ENCODE data around the gene WNT3.

Gene WNT3

DNA sequence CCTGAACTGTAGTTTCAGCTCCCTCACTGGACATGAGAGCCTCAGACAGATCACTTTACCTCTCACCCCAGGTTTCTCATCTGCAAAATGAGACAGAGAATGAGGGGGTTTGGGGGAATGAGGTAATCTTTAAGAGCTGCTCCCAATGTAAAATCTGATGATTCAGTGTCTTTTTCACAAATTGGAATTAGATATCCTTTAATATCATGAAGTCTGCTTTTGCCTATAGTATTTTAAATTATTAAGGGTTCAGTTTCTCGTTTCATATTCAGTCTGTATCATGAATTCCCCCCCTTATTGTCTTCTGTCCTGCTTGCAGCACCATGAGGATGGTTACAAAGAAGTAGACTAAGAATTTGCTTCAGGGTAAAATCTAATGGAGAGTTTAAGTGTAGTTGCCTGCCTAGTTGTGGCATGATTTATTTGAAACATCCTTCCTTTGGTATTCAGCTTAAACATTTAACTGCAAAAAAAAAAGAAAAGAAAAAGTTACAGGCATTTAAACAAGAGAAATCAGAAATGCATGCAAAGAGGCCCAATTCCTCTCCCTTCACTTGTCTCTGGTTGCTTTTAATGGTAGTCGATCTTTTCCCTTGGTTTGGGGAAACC is 77.3 kb downstream of the WNT3 start:
- Histone ChIP-seq H3K4me3 (no peak overlapping the region), H3K27ac (no peak overlapping the region)
- no peak for DNase-seq (ENCODE audit: low spot score)
- TF ChIP-seq CTCF (IDR thresholded peaks at IDR 0.05): no peak

DNA sequence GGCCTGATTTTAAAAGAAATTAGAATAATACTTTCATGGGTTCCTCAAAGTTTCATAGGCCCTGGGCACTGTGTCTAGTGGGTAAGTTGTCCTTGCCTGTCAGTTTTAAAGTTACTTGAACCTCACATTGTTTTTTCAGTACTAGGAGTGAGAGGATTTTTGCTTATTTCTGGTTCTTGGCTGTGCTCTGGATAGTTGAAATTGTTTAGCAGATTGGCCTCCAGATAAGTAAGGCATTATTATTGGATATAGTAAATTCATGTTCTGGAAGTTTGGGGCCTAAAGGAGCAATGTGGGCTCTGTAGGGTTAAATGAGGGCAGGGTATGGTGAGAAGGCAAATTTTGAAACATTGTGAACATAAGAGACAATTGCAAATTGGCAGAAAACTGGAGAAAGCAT is 78.5 kb downstream of the WNT3 start:
- H3K27ac ChIP-seq: no peak overlapping the region
- no peak for TF ChIP-seq CTCF (IDR thresholded peaks at IDR 0.05)
- no peak for DNase-seq (ENCODE audit: low spot score)
- H3K4me3 ChIP-seq: no peak overlapping the region

- TF ChIP-seq CTCF (IDR thresholded peaks at IDR 0.05): no peak
- H3K27ac ChIP-seq: no peak overlapping the region
- no peak overlapping the region for H3K4me3 ChIP-seq
- DNase-seq (ENCODE audit: low spot score): no peak
These were observed 79.9 kb downstream of the WNT3 start for GRCh38 chr17:46738544-46738943.

DNA sequence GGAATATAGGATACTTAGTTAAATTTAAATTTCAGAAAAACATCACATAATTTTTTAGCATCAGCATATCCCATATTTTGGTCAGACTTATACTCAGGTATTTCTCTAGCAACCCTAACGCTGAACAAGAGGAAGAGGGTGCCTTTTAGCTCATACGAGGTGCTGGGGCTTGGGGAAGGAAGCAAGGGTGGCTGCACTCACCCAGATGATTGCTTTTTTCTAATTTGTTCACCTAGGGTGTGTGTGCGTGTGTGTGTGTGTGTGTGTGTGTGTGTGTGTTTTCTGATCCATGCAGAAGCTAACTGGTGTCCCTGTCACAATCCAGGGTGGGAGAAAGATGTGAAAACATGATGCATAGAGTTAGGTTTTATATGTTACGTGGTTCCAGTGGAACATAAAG is 81.2 kb downstream of the WNT3 start:
- no peak for DNase-seq (ENCODE audit: low spot score)
- no peak for TF ChIP-seq CTCF (IDR thresholded peaks at IDR 0.05)
- H3K27ac ChIP-seq: no peak overlapping the region
- no peak overlapping the region for H3K4me3 ChIP-seq

GRCh38 chr17:46736100-46736499 is 82.4 kb downstream of the WNT3 start:
- no peak overlapping the region for H3K27ac ChIP-seq
- H3K4me3 ChIP-seq: no peak overlapping the region
- no peak for TF ChIP-seq CTCF (IDR thresholded peaks at IDR 0.05)
- no peak for DNase-seq (ENCODE audit: low spot score)

GRCh38 chr17:46733837-46734475 is 84.5 kb downstream of the WNT3 start:
- Histone ChIP-seq H3K4me3 (no peak overlapping the region), H3K27ac (no peak overlapping the region)
- DNase-seq (ENCODE audit: low spot score): no peak
- no peak for TF ChIP-seq CTCF (IDR thresholded peaks at IDR 0.05)

DNA sequence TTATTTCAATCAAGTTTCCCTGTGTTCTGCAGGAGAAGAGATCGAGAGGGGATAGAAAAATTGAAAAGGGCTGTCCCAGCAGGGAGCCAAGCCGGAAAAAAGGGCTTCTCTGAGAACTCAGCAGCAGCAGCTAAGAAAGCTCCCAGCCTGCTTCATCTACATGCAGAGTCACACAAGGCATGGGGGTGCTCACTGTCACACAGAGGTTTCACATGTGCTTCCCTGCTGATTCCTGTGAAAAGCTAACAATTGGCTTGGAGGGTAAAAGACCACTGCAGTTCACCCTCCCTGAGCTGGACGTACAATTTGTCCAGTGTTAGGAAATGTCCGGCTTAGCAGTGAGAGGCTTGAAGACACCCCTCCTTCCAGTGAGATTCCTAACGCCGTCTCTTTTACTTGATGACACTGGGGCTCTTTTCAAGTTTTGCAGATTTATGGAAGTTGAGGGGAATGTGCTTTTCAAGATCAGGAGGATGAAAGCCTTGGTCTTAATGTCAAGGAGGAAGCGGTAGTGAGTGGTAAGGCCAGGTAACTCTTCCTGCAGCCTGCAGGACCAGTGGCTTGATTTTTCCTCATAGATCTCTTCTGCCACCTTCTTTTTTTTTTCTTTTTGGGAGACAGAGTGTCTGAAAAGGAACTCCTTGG is 85.6 kb downstream of the WNT3 start:
- no peak for DNase-seq (ENCODE audit: low spot score)
- Histone ChIP-seq H3K4me3 (no peak overlapping the region), H3K27ac (no peak overlapping the region)
- no peak for TF ChIP-seq CTCF (IDR thresholded peaks at IDR 0.05)
